Neutrophil (primary cell): ENCODE data around the gene CPE.

Experiments
- H3K27ac ChIP-seq: fragments of 200-600 bp; sonication (generic); 2 replicates; pipeline ENCODE4 v1.5.1; 2016; ENCODE audit warnings: mild to moderate bottlenecking, moderate library complexity
- H3K27me3 ChIP-seq: fragments of 200-600 bp; sonication (generic); 2 replicates; pipeline ENCODE4 v1.6.0; 2016; ENCODE audit warnings: mild to moderate bottlenecking
- H3K36me3 ChIP-seq: fragments of 200-600 bp; sonication (generic); 2 replicates; pipeline ENCODE4 v1.5.1; 2017
- H3K4me1 ChIP-seq, 2 experiments: fragments of 200-600 bp in 1 of 2; sonication (generic) in 1 of 2; 1 replicate in 1 of 2; 2 replicates in 1 of 2; pipeline versions ENCODE4 v1.5.1 to v1.6.1; 2013 to 2016; ENCODE audit warnings: low read depth in 1 of 2, low read length in 1 of 2, mild to moderate bottlenecking in 1 of 2, moderate library complexity in 1 of 2; ENCODE audit not compliant: control insufficient read depth in 1 of 2, insufficient read depth in 1 of 2
- H3K4me3 ChIP-seq, 2 experiments: fragments of 200-600 bp in 1 of 2; sonication (generic) in 1 of 2; 1 replicate in 1 of 2; 2 replicates in 1 of 2; pipeline ENCODE4 v1.5.1; 2013 to 2016; ENCODE audit warnings: low read depth in 1 of 2, low read length in 1 of 2, mild to moderate bottlenecking in 1 of 2, moderate library complexity in 1 of 2
- H3K9me3 ChIP-seq: fragments of 200-600 bp; sonication (generic); 2 replicates; pipeline ENCODE4 v1.5.1; 2016
- CTCF ChIP-seq: fragments of 200-600 bp; sonication (generic); IDR thresholded peaks from 2 replicates; pipeline ENCODE4 v1.5.1; 2016; ENCODE audit warnings: antibody characterized with exemption

The CPE gene

GRCh38 chr4:165368114-165368513 lies 10.7 kb upstream of the CPE start:
- TF ChIP-seq CTCF, result no peak
- H3K27me3 ChIP-seq, result no peaks in the 10 kb centered on the region
- no peaks in the 10 kb centered on the region for H3K4me1 ChIP-seq
- no peak overlapping the region for H3K4me3 ChIP-seq
- no peaks in the 10 kb centered on the region for H3K9me3 ChIP-seq
- H3K36me3 ChIP-seq, result no peaks in the 10 kb centered on the region
- no peak overlapping the region for H3K27ac ChIP-seq

- H3K9me3 ChIP-seq, result no peaks in the 10 kb centered on the region
- no peak overlapping the region for H3K27ac ChIP-seq
- no peak overlapping the region for H3K4me3 ChIP-seq
- H3K36me3 ChIP-seq, result no peaks in the 10 kb centered on the region
- H3K4me1 ChIP-seq, result no peaks in the 10 kb centered on the region
- no peak for TF ChIP-seq CTCF
- no peaks in the 10 kb centered on the region for H3K27me3 ChIP-seq
Observed at GRCh38 chr4:165368567-165368966, 10.2 kb upstream of the CPE start.

- Histone ChIP-seq H3K27me3 (no peaks in the 10 kb centered on the region), H3K4me3 (no peak overlapping the region), H3K9me3 (no peaks in the 10 kb centered on the region), H3K36me3 (no peaks in the 10 kb centered on the region), H3K4me1 (no peaks in the 10 kb centered on the region), H3K27ac (no peak overlapping the region)
- no peak for TF ChIP-seq CTCF
Observed at GRCh38 chr4:165369522-165369921, 9.3 kb upstream of the CPE start.

- no peaks in the 10 kb centered on the region for H3K9me3 ChIP-seq
- no peaks in the 10 kb centered on the region for H3K36me3 ChIP-seq
- peaks cover 8% of the 10 kb centered on the region for H3K27me3 ChIP-seq
- no peak overlapping the region for H3K4me3 ChIP-seq
- H3K27ac ChIP-seq, result no peak overlapping the region
- no peak for TF ChIP-seq CTCF
- no peaks in the 10 kb centered on the region for H3K4me1 ChIP-seq
Observed at GRCh38 chr4:165370530-165370929, 8.3 kb upstream of the CPE start.

- H3K36me3 ChIP-seq, result no peaks in the 10 kb centered on the region
- H3K4me1 ChIP-seq, result peaks cover 3 to 10% of the 10 kb centered on the region in 2 experiments
- TF ChIP-seq CTCF, result no peak
- H3K4me3 ChIP-seq, result no peak overlapping the region
- no peak overlapping the region for H3K27ac ChIP-seq
- no peaks in the 10 kb centered on the region for H3K9me3 ChIP-seq
- H3K27me3 ChIP-seq, result peaks cover 58% of the 10 kb centered on the region
Observed at GRCh38 chr4:165375465-165375864, 3.3 kb upstream of the CPE start.

DNA sequence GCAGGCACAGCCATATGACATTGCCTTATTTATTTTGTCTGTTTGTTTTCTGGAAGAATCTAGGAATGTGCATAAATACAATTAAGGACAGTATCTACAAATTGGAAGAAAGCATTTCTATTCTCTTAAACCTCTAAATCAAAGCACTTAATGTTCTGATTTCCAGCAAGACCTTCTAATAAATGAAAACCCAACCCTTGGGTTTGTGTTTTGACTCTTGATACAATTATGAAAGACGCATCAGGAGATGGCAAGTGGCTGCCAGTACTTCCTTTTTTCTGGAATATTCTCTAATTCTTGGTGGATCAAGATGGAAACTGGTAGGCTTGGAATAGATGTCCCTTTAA lies 437 bp upstream of the CPE start:
- Histone ChIP-seq H3K4me1 (peaks cover 3 to 10% of the 10 kb centered on the region in 2 experiments), H3K9me3 (no peaks in the 10 kb centered on the region), H3K36me3 (no peaks in the 10 kb centered on the region), H3K27ac (no peak overlapping the region), H3K4me3 (no peak overlapping the region), H3K27me3 (peaks cover 87% of the 10 kb centered on the region)
- TF ChIP-seq CTCF, result no peak
